AG09319 (cell line): ENCODE data around the gene CAVIN3.

Experiments used
- DNase-seq: peaks from one replicate; pipeline ENCODE4 v3.0.0-alpha.2; 2010; ENCODE audit warnings: low read depth; ENCODE audit errors: extremely low read depth
- CTCF ChIP-seq: IDR thresholded peaks from 2 replicates; pipeline ENCODE4 v1.5.1; 2011; ENCODE audit warnings: low read depth, mild to moderate bottlenecking, inconsistent platforms, low read length, moderate library complexity

Gene CAVIN3

GRCh38 chr11:6270584-6271246, 49.6 kb downstream of the CAVIN3 start:
- DNase-seq: no peak
- no peak for TF ChIP-seq CTCF

GRCh38 chr11:6269994-6270393, 50.3 kb downstream of the CAVIN3 start:
- DNase-seq: no peak

More at GRCh38 chr11:6269994-6270393, 50.3 kb downstream of the CAVIN3 start:
- no peak for TF ChIP-seq CTCF
